GM21360 (cell line): Measurements from ENCODE around the gene NDUFV1.

Experiments used
- ATAC-seq: cut with Tn5 transposase; IDR thresholded peaks from one replicate; pipeline ENCODE4 v1.9.1; 2021; ENCODE audit warnings: mild to moderate bottlenecking, moderate library complexity; ENCODE audit not compliant: unreplicated experiment

Gene NDUFV1

DNA sequence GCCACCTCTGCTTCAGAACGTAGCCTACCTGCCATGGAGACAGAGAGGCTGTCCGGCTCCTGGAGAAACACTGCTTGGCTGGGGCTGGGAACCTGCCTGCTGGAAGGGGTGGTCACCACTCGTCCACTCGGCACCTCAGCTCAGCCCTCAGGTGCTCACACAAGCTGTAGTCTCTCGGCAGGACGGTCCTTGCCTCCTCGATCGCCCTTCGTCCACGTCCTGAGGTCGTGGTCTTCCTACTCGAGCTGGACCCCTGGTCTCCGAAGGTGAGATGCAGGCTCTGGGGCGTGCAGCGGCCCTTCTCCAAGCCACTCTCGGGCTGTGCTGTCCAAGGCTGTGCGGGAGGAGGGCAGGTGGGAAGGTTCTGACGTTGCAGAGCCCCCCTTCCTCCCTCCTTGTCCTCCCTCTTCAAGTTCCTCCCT lies 32.7 kb downstream of the NDUFV1 start, which contains the start of gene TBX10:
Gene TBX10 (minus strand): TSS at position 326 of the 422 bp plus-strand sequence. CDS start 291 bp downstream, at position 35.
- no peak for ATAC-seq

GRCh38 chr11:67640021-67640757 lies 33.5 kb downstream of the NDUFV1 start:
- ATAC-seq, result no peak

GRCh38 chr11:67640758-67641337 lies 34.1 kb downstream of the NDUFV1 start:
- no peak for ATAC-seq

DNA sequence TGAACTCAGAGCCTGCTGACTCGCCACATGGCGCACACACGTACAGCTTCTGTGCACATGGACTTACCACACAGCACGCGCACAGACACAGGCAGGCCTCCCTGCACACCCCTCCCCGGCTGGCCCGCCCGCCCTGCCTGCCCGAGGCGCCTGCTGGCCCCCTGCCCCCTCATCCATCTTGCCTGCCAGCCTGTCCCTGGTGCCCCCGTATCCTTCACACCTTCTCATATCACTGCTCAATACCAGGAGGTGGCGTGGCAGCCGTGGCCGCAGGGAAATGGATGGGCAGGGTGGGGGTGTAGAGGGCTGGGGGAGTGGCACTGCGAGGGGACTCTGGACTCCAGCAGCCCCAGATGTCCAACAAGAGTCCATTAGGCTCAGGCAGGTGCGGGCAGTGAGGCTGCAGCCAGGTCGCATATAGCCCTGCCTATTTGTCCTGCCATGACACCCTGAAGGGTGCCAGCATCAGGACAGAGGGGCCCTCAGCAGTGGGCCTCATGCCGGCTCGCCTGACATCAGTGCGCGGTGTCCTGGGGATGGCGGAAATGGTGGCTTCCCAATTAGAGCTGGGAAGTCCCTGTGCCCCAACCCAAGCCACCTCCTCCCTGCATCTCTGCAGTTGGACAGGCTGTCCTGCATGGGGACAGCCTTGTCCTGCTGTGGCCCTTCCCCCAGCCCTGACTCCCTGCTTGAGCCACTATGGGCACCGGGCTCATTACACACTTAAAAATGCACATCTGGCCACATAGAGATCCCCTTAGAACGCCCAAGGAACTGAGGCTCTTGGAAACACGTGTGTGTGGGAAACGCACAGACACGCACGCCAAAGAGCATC lies 34.8 kb downstream of the NDUFV1 start:
- ATAC-seq, result no peak

DNA sequence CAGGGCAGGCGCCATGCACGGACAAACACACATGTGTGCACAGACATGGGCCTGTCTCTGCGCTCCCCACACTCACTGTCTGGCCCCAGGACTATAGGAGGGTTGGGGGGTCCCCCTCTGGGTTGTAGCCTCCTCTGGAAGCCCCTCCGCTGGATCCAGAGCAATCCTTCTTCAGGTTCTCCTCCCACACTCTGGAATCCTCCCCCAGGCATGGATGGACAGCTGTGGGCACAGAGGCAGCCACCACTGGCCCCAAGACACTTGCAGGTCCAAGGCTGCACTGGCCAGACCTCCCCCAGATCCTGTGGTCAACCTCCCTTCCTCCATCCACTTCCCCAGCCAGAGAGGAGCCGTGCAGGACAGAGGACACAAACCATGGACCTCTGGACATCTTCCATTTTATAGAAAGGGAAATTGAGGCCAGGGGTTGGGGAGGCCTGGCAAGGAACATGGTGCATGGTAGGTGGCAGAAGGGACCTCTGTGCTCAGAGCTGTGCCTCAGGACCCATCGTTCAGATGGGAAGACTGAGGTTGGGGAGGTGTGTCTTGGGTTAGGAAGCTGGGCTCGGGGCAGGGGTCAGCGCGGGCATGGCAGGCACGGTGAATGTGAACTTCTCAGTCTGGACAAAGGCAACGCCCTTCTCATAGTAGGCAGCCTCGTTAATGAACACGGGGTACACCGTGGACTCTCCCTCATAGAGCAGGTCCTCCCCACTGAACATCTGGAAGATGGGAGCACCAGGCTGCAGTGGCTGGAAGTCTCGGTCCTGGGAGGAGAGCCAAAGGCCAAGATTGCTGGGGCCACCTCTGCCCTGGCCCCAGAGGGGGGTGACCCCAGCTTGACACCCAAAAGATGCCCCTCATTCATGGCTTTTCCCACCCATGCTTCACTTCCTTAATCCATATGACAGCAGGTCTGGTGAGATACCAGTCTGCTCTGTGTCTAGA lies 35.7 kb downstream of the NDUFV1 start:
- ATAC-seq, result no peak

DNA sequence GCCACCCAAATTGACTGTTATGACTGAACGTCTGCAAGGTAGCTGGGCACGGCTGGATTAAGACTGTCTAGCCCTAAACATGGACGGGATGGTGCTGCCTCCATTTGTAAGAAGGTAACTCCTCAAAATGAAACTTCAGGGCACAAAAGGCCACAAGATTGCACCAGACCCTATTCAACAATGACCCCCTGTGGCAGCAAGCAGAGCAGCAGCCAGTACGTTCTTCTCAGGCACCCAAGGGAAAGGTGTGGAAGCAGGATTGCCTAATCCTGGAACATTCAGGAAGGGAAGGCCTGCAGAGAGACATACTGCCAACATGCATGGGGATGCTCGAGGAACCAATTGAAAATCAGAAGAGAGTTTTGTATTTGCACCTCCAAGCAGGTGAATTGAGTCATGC lies 37.3 kb downstream of the NDUFV1 start:
- no peak for ATAC-seq

DNA sequence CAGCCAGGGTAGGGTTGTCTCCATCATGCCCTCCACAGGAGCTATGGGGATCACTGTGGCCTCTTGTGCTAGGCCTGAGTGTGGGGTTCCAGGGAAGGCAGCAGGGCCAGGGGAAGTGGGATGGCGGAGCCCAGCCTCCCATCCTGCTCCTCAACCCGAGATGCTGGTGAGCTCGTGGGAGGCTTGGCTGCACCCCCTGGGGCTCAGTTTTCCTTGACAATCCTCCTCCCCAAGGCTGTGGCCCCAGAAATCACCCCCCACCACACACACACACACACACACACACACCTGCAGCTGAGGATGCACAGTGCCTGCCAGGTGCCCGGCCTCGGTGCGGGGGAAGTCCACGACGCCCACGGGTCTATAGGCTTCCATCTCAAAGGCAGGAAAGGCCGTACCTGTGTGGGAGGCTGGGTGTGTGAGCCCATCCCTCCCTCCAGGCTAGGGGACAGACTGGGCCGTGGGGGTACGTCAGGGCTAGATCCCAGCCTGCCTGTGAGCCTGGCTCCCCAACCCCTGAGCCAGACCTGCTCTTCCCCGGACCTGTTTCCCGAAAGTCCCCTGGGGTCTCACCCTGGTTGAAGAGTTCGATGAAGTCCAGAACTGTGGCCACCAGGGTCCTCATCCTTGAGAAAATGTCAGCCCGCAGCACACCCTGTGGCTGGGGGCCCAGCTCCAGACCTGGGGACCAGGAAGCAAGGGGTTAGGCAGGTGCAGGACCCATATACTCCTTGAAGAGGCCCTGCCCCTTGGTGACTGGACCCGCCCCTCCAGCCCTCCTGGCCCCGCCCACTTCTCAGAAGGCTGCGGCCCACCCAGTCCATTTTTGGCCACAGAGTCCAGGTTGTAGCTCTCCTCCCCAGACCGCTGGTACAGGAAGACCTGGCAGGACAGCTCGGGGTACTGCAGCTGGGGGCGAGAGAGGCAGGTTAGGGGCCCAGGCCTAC lies 38.0 kb downstream of the NDUFV1 start:
- ATAC-seq, result no peak

DNA sequence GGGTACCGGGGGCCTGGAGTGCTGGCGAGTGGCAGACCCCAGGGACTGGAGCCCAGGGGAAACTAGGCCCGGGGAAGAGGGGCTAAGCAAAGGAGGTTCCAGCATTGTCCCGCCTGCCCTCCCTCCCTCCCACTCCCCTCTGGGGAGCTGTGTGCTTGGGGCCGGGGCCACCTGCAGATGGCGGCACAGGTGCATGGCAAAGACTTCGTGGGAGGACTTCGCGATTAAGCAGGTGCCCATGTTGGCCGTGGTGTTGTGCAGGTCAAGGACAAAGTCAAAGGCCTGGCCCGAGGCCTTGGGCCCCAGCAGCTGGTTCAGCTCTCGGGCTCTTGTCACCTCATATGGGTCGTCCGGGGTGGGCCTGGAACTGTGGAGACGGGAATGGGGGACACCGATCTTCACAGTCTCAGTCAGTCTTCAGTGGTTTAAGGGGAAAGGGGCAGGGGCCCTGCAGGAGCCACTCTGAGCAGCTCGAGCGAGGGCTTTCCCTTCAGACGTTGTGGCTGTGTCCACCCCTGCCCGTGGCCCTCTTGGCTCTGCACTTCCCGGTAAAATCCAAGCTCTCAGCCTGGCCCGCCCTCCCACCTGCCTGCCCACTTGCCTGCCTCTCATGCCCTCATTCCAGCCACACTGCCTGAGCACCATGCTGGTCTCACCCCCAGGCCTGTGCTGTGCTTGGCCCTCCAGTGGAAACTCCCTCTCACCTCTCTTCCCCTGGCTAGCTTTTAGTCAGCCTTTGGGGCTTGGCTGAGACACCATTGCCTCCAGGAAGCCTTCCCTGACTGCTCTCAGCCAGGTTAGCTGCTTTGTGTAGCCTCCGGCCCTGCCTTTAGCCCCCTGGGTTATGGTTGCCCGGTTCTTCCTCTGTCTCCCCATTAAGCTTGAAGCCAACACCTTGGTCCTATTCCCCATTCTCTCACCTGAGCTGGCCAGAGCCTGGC lies 39.1 kb downstream of the NDUFV1 start:
- no peak for ATAC-seq

DNA sequence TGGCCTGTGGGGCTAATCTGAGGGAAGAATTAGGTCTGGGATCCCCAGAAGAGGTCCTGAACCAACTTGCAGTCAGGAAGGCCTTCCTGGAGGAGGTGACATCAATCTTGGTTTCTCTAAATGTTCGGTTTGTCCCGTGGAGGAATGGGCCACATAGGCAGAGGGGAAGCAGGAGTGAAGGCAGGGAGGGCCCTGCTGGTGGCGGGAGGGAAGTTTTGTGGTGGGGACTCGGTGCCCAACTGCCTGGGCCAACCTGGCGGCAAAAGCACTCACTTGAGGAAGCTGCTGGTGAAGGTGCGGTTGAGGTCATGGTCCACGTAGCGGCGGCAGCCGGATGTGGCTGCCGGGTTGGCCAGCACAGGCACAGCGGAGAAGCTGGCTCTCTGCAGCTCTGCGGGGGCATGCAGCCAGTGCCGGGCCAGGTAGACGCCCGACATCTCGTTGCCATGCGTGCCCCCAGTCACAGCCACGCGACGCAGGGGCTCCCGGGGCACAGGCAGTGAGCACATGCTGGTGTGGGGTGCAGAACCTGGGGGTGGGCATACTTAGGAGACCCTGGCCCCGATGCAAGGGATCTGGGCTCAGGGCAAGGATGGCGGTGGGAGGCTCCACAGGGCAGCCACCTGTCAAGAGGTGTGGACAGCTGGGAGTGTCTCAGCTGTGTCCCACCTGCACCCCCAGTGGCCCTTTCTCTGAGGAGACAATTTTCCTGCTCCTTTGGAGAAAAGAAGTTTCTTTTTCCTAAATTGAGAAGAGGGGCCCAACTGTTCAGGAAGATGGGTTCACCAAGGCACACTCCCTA lies 40.0 kb downstream of the NDUFV1 start:
- ATAC-seq, result no peak

GRCh38 chr11:67647471-67647870 lies 40.7 kb downstream of the NDUFV1 start:
- no peak for ATAC-seq

DNA sequence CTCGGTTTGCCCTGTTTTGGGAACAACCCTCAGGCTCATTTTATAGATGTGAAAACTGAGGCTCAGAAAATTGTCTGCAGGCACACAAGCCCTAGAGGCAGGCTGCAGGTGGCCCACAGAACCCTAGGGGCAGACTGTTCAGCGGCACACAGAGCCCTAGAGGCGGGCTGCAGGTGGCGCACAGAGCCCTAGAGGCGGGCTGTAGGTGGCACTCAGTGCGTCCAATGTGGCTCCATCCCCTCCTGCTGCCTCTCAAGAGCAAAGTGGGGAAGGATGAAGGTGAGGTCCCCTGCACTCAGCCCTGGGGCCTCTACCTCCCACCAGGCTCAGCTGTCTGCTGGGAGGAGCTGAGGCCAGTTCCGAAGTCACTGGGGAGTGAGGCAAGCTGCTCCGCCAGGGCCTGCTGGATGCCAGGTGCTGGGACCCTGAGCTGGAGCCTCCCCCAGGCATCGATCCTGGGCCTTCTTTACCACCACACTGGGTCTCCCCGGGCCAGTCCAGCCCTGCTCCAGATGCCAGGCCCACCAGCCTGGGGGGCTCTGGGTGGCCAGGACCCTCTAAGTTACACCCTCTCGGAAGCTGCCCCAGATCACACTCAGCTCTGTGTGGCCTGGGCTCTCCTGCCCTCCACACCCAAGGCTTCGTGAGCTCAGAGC lies 41.5 kb downstream of the NDUFV1 start:
- ATAC-seq, result peak; percentile 49

- no peak for ATAC-seq
These were observed 42.3 kb downstream of the NDUFV1 start for GRCh38 chr11:67648796-67649613.

GRCh38 chr11:67649634-67650510 lies 43.1 kb downstream of the NDUFV1 start:
- no peak for ATAC-seq

DNA sequence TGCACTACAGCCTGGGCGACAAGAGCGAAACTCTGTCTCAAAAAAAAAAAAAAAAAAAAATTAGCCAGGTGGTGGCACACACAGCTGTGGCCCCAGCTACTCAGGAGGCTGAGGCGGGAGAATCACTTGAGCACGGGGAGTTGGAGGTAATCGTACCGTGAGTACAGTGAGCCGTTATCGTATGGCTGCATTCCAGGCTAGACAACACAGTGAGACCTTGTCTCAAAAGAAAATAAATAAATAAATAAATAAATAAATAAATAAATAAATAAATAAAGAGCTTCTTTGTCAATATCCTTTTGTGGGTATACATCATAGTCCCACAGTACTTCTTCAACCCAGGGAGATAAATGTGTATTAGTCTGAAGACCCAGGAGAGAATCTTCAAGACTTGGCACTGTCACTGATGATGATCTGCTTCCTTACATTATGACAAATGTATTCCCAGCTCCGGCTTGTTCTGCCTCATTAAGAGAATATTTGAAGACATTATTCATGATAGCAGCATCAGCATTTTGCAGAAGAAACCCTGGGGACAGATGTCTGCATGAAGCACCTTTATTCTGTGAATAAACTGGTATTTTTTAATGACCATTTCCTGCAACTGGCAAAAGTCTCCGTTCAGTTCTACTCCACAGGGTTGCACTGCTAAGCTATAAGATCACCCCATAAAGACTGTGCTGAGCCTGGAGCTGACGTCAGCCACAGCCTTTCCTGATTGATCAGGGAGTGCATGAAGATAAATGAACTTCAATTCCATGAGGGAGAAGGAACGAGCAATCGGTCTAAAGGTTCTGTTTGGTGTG lies 45.4 kb downstream of the NDUFV1 start:
- no peak for ATAC-seq
